Spleen (tissue), 11 donors: Measurements from ENCODE around the gene IL32. TPM values are rescaled to one million over a fixed set of nuclear protein-coding genes. Genes with fewer than 3 reads are reported as not detected.
A peak's percentile ranks its signal among the peaks of the same experiment; 100 is the strongest.

ENCODE experiments used
- DNase-seq: peaks from one replicate; pipeline ENCODE4 v3.0.0-alpha.2; 2020
- H3K27ac ChIP-seq, 8 donors: fragments of 200-600 bp; sonication (generic) in 7 of 8; 1 replicate in 4 of 8; 2 replicates in 4 of 8; pipeline versions ENCODE4 v1.5.0 to v1.8.0; 2016 to 2021; ENCODE audit warnings: inconsistent platforms in 4 of 8, mild to moderate bottlenecking in 4 of 8, moderate library complexity in 1 of 8
- H3K27me3 ChIP-seq, 7 donors: fragments of 200-600 bp; sonication (generic) in 6 of 7; replicated peaks in 1 of 7; 1 replicate in 4 of 7; 2 replicates in 3 of 7; pipeline versions ENCODE4 v1.5.0 to v1.8.0; 2016 to 2021; ENCODE audit warnings: inconsistent platforms in 3 of 7, mild to moderate bottlenecking in 1 of 7
- H3K36me3 ChIP-seq, 6 donors: fragments of 200-600 bp; sonication (generic) in 5 of 6; 1 replicate in 4 of 6; 2 replicates in 2 of 6; pipeline versions ENCODE4 v1.5.0 to v1.8.0; 2016 to 2021; ENCODE audit warnings: inconsistent platforms in 2 of 6
- H3K4me1 ChIP-seq, 6 donors: fragments of 200-600 bp; sonication (generic) in 5 of 6; 1 replicate in 3 of 6; 2 replicates in 3 of 6; pipeline versions ENCODE4 v1.5.0 to v1.8.0; 2016 to 2021; ENCODE audit warnings: inconsistent platforms in 3 of 6
- H3K4me3 ChIP-seq, 8 donors: fragments of 200-600 bp; sonication (generic) in 7 of 8; 1 replicate in 4 of 8; 2 replicates in 4 of 8; pipeline versions ENCODE4 v1.5.0 to v1.8.0; 2016 to 2021; ENCODE audit warnings: inconsistent platforms in 4 of 8, mild to moderate bottlenecking in 4 of 8, moderate library complexity in 2 of 8
- H3K9me3 ChIP-seq, 8 donors: fragments of 200-600 bp; sonication (generic) in 7 of 8; 1 replicate in 4 of 8; 2 replicates in 4 of 8; pipeline versions ENCODE4 v1.5.0 to v1.8.0; 2016 to 2021; ENCODE audit warnings: inconsistent platforms in 4 of 8
- POLR2A ChIP-seq, 3 donors: fragments of 450-650 bp; IDR thresholded peaks; one replicate each; pipeline ENCODE4 v1.5.1; 2017; ENCODE audit warnings: antibody characterized with exemption in 3 of 3, mild to moderate bottlenecking in 1 of 3
- POLR2AphosphoS5 ChIP-seq, 3 donors: sonication (generic); formaldehyde crosslinking; IDR thresholded peaks; one replicate each; pipeline ENCODE4 v1.5.1; 2017; ENCODE audit warnings: antibody characterized with exemption in 3 of 3
- WGBS, 5 donors: extraction: QIAGEN DNeasy Blood & Tissue Kit in 3 of 5; methylation state at CpG; one replicate each; pipeline versions ENCODE4 v1.1.5 to v1.1.7; 2013 to 2018; 5-methylcytosine and 5-hydroxymethylcytosine counted together
- intact Hi-C: fragments of 100-400 bp; cut with DNase I; formaldehyde crosslinking; loops from one replicate; pipeline ENCODE4 v1.15.0; 2023; ENCODE audit warnings: low total_unique reads
- polyA plus RNA-seq, 3 donors: library from polyadenylated mRNA; stranded (reverse); fragments of 200-250 nt; gene quantifications; one replicate each; pipeline ENCODE4 v1.2.1, GENCODE V29; 2013
- total RNA-seq, 7 donors: library from RNA; depleted of rRNA in 3 of 7; stranded (reverse); fragments of >200 nt in 3 of 7; fragmentation: NEBNext Ultra II Directional in 4 of 7; extraction: Animal tissue kit (Norgen Biotek cat#: 25700) in 4 of 7; gene quantifications; one replicate each; pipeline versions ENCODE4 v1.1.0 to v1.2.1, GENCODE V29; 2016 to 2021
- TF ChIP-seq, protein P1 (sequence below), 11 experiments: fragments of 200-600 bp in 7 of 11; fragments of 450-650 bp in 4 of 11; sonication (generic) in 4 of 11; IDR thresholded peaks in 8 of 11; conservative IDR thresholded peaks in 3 of 11; 1 replicate in 7 of 11; 2 replicates in 4 of 11; pipeline versions ENCODE4 v1.4.0 to v1.8.0; 2016 to 2021; ENCODE audit warnings: antibody characterized with exemption in 11 of 11, inconsistent platforms in 4 of 11, mild to moderate bottlenecking in 1 of 11
- donor health status: healthy with polysubstance abuse.
- donor health status: DM: no; HTN: no; CAD: no; lungs with moderate emphysema.
- donor health status: DM: no; HTN: no; CAD: no.
- donor health status: Bipolar disorder and iron deficiency.
- donor health status: healthy.
- donor health status: DM: no; HTN: no; CAD: no.
- donor health status: DM: yes; HTN: yes; CAD: no.

IL32 gene
- total and polyA plus RNA-seq, 10 donors = 171 to 624 (median 293) TPM

DNA sequence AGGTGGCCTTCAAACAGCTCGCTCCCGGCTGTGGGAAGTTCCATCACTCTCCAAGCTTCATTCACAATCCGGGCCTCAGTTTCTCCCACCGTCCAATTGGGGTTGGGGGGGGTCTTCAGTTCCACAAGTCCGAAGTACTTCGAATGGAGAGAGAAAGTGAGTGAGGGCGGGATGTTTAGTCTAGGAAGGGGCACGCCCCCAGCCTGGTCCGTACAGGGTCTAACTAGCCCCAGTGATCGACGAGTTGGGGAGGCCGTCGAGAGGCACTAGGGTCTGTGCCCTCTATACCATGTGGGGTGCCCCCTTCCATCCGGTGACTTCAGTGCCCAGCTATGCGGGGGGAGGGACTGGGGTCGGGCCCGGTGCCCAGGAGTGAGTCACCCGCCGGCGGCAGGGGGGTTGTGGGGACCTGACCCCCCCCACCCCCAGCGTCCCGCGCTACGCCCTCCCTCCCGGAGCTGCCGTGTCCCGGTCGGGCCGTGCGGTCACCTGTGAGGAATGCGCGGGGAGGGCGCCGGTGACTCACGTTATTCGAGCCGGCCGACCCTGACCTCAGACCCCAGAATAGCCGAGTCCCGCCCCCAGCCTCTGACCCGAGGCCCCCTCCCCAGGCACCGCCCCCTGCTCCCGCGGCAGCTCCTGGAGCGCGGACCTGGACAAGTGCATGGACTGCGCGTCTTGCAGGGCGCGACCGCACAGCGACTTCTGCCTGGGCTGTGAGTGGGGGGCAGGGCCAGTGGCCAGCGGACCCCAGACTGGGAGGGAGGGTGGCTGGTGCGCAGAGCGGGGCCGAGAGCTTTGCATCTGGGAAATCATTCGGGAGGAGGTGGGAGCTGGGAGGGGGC lies 44.6 kb upstream of the IL32 start:
- peaks cover 0 to 6% (median 3%) of the 10 kb centered on the region in 6 donors for H3K36me3 ChIP-seq
- H3K4me3 ChIP-seq = peak overlapping the region; percentile 47 to 86 (median 58)
- H3K4me1 ChIP-seq = peaks cover 41 to 83% (median 70%) of the 10 kb centered on the region in 6 donors
- H3K27me3 ChIP-seq = peaks cover 0 to 36% (median 17%) of the 10 kb centered on the region in 7 donors
- H3K27ac ChIP-seq = peak overlapping the region; percentile 64 to 95 (median 94)
- peak; percentile 94 for DNase-seq
- H3K9me3 ChIP-seq = no peaks in the 10 kb centered on the region
- peak in 1 of 3 donors; percentile 60 for TF ChIP-seq POLR2AphosphoS5 (IDR thresholded peaks at IDR 0.05)
- no peak for TF ChIP-seq POLR2A (IDR thresholded peaks at IDR 0.05)
- TF ChIP-seq, protein P1, sequence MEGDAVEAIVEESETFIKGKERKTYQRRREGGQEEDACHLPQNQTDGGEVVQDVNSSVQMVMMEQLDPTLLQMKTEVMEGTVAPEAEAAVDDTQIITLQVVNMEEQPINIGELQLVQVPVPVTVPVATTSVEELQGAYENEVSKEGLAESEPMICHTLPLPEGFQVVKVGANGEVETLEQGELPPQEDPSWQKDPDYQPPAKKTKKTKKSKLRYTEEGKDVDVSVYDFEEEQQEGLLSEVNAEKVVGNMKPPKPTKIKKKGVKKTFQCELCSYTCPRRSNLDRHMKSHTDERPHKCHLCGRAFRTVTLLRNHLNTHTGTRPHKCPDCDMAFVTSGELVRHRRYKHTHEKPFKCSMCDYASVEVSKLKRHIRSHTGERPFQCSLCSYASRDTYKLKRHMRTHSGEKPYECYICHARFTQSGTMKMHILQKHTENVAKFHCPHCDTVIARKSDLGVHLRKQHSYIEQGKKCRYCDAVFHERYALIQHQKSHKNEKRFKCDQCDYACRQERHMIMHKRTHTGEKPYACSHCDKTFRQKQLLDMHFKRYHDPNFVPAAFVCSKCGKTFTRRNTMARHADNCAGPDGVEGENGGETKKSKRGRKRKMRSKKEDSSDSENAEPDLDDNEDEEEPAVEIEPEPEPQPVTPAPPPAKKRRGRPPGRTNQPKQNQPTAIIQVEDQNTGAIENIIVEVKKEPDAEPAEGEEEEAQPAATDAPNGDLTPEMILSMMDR (IDR thresholded peaks at IDR 0.05 in 8 of 11, conservative IDR thresholded peaks at IDR 0.05 in 3 of 11) = peak in 2 of 11 experiments; percentile 1 to 8
- intact Hi-C loops = no loop called here
- WGBS, 5 donors = 1 to 4% (median 1%) methylated on average over 21 to 57 of the region's 57 CpGs

- DNase-seq = no peak
- H3K4me1 ChIP-seq = peaks cover 41 to 83% (median 70%) of the 10 kb centered on the region in 6 donors
- H3K27me3 ChIP-seq = peaks cover 0 to 28% (median 17%) of the 10 kb centered on the region in 7 donors
- 8 to 21% (median 18%) methylated on average over 13 to 25 of the region's 25 CpGs for whole genome bisulfite sequencing, 5 donors
- intact Hi-C loops = no loop called here
- peak overlapping the region; percentile 47 to 86 (median 58) for H3K4me3 ChIP-seq
- TF ChIP-seq POLR2A (IDR thresholded peaks at IDR 0.05) = no peak
- TF ChIP-seq, protein P1 (IDR thresholded peaks at IDR 0.05 in 8 of 11, conservative IDR thresholded peaks at IDR 0.05 in 3 of 11) = peak in 7 of 11 experiments; percentile 19 to 66 (median 45)
- peak in 1 of 3 donors; percentile 52 for TF ChIP-seq POLR2AphosphoS5 (IDR thresholded peaks at IDR 0.05)
- H3K36me3 ChIP-seq = peaks cover 0 to 14% (median 11%) of the 10 kb centered on the region in 6 donors
- peak overlapping the region; percentile 64 to 95 (median 94) for H3K27ac ChIP-seq
- no peaks in the 10 kb centered on the region for H3K9me3 ChIP-seq
These were observed 43.8 kb upstream of the IL32 start for GRCh38 chr16:3021449-3022207.

- intact Hi-C loops = no loop called here
- Histone ChIP-seq H3K4me1 (peaks cover 41 to 85% (median 70%) of the 10 kb centered on the region in 6 donors), H3K36me3 (peaks cover 0 to 20% (median 17%) of the 10 kb centered on the region in 6 donors), H3K9me3 (no peaks in the 10 kb centered on the region), H3K27me3 (peaks cover 0 to 21% (median 14%) of the 10 kb centered on the region in 7 donors), H3K4me3 (peak overlapping the region in 4 of 8 donors; percentile 56 to 86 (median 63)), H3K27ac (peak overlapping the region; percentile 27 to 95 (median 94))
- TF ChIP-seq, protein P1 (IDR thresholded peaks at IDR 0.05 in 8 of 11, conservative IDR thresholded peaks at IDR 0.05 in 3 of 11) = no peak
- TF ChIP-seq POLR2AphosphoS5 (IDR thresholded peaks at IDR 0.05) = peak; percentile 50 to 63 (median 55)
- WGBS, 5 donors = 19 to 41% (median 32%) methylated on average over 8 of the region's 8 CpGs
- DNase-seq = peak; percentile 87
These were observed 43.2 kb upstream of the IL32 start for GRCh38 chr16:3022208-3022683.
